ENCODE data around the gene CELF2.

The CELF2 gene

DNA sequence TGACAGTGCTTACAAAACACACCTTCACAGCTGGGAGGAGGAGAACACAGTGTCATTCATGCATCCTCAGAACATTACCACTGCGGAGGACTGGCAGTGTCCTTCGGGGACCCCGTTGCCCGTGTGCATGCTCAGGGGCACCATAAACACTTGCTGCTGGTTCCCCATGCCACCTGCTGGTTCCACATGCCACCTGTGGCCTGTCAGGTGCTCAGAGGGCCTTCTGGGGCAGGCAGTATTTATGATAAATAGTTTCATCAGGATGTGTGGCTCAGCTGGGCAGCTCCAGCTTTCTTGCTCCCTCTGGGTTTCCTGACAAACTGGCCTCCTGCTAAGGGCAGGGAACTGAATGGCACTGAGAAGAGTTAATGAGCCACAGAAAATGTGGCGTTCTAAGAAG, 32.1 kb downstream of the CELF2 start:
- TF ChIP-seq, protein P1, sequence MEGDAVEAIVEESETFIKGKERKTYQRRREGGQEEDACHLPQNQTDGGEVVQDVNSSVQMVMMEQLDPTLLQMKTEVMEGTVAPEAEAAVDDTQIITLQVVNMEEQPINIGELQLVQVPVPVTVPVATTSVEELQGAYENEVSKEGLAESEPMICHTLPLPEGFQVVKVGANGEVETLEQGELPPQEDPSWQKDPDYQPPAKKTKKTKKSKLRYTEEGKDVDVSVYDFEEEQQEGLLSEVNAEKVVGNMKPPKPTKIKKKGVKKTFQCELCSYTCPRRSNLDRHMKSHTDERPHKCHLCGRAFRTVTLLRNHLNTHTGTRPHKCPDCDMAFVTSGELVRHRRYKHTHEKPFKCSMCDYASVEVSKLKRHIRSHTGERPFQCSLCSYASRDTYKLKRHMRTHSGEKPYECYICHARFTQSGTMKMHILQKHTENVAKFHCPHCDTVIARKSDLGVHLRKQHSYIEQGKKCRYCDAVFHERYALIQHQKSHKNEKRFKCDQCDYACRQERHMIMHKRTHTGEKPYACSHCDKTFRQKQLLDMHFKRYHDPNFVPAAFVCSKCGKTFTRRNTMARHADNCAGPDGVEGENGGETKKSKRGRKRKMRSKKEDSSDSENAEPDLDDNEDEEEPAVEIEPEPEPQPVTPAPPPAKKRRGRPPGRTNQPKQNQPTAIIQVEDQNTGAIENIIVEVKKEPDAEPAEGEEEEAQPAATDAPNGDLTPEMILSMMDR (conservative IDR thresholded peaks at IDR 0.05): no peak
- no peak overlapping the region for H3K27ac ChIP-seq

DNA sequence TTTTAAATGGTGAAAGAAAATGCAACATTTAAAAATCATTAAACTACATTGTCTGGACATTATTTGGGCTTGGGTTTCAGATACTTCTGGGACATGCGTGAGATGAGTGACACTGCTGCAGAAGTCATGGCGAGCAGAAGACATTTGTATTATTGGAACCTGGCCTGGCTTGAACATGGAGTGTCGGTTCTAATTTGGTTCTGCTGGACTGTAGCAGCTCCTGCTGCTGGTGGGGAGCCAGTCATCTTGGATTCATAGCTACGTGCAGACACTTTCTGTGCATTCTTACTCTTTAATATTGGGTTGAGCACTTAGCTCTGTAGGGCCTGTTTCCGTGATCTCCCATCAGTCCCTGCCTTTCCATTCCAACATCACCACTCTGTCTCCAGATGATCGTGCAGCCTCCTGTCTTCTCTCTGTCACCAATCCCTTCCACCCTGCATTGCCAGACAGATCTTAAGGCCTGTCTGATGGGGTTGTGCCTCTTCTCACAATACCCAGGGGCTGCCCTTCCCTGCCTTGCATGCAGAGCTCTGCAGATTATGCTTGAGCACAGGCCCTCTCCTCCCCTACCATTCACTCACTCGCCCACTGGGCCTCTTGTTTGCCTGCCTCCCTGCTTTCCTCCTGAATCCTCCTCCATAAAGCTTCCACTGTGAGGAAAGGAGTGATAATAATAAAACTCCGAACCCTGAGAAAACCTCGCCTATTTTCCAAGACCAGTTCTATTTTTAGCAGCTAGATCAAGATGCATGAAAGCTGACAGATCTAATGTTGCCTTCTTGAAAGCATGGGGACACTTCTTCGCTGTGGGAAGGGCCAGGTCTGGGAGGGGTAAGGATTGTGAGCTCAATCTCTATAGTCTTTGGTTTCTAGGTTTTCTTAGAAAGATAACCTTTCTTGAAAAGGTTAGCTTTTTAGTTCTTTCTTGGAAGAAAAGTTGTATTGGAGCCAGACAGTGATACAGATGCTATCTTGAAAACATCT, 32.9 kb downstream of the CELF2 start:
- no peak overlapping the region for H3K27ac ChIP-seq
- TF ChIP-seq, protein P1 (conservative IDR thresholded peaks at IDR 0.05): no peak

DNA sequence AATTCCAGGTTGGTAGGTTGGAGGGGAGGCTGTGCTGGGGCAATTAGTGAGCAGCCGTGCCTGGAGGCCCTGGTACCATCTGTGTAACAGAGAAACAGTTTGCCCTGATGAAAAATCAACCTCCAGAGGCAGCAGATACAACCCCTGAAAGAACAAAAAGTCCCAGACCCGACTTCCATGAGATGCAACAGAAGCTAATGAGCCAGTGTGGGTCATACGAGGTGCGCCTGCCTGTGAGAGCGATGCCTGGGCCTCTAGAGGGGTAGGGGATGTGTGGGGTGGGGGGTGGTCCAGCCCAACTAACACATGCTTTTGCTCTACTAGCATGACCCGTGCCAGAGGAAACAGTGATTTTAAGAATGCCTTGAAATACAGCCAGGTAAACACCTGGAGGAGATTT, 39.3 kb downstream of the CELF2 start:
- no peak overlapping the region for H3K27ac ChIP-seq
- TF ChIP-seq, protein P1 (conservative IDR thresholded peaks at IDR 0.05): no peak

DNA sequence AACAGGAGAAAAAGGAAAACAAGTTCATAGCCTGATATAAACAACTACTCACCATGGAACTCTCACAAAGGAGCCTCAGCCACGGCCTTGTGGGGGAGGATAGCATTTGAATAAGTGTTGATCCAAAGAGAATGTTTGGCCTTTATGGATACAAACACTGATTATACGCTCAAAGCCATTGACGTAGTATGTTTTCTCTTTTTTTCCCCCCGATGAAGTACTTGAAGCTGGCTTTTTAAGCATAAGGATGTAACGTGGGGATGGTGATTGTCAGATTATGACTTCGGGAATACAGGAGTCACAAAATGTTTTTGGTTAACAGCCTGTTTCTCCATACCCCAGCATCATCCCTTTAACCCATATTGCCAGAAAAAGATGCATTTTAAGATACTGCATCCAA, 39.8 kb downstream of the CELF2 start:
- H3K27ac ChIP-seq: no peak overlapping the region
- TF ChIP-seq, protein P1 (conservative IDR thresholded peaks at IDR 0.05): no peak

DNA sequence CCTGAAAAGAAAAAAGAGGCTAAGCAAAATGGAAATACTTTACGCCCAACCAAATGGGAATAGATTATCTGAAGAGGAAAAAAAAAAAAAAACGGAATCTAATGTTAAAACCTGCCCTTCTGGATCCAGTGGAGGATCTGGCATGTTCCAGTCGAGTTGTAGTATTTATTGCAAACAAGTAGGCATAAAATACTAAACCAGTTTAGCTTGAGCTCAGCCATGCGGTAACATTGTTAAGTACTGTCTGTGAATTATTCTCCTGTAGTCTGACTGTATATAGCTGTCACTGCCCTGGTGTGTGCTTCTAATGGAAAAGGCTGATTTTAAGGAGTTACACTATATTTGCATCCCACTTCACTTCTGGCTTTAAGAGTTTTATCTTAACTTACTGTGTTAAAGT, 40.3 kb downstream of the CELF2 start:
- TF ChIP-seq, protein P1 (conservative IDR thresholded peaks at IDR 0.05): no peak
- no peak overlapping the region for H3K27ac ChIP-seq

DNA sequence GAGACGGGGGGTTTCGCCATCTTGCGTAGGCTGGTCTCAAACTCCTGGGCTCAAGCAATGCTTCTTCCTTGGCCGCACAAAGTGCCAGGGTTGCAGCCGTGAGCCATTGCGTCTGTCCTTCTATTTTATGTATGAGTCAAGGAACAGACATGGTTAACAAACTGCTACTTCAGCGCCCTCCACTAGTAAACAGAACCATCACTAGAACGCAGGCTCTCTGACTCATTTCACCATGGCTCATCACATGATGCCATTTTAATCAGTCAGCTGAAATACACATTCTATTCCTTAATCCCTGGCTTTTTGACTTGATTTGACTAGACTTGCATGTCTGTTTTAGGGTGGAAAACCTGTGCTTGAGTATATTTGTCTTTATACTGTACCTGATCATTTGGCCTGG, 41.3 kb downstream of the CELF2 start:
- TF ChIP-seq, protein P1 (conservative IDR thresholded peaks at IDR 0.05): no peak
- no peak overlapping the region for H3K27ac ChIP-seq

DNA sequence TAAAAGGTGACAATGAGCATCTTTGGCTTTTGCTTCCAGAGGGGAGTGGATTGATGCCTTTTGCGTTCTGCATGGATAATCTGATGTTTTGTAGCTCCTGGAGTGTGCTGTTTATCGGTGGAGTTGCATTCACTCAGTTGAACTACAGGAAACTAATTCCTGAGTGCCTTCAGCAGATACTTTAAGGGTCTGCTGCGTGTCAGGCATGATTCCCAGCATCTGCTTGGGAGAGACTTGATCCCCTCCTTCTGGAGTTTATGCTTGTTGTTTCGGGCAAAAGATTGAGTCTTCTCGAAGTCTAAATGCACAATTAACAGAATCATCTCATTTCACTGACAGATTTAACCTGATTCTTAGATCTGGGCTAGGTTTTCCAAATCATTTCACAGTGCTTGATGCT, 46.2 kb downstream of the CELF2 start:
- TF ChIP-seq, protein P1 (conservative IDR thresholded peaks at IDR 0.05): no peak
- H3K27ac ChIP-seq: no peak overlapping the region
